ENCODE results near the gene PDE7B.

PDE7B gene

GRCh38 chr6:136036601-136037000, 185.1 kb downstream of the PDE7B start:
- DNase-seq, result no peak

- DNase-seq, result no peak
Measured at GRCh38 chr6:136037242-136037875, 185.9 kb downstream of the PDE7B start.

DNA sequence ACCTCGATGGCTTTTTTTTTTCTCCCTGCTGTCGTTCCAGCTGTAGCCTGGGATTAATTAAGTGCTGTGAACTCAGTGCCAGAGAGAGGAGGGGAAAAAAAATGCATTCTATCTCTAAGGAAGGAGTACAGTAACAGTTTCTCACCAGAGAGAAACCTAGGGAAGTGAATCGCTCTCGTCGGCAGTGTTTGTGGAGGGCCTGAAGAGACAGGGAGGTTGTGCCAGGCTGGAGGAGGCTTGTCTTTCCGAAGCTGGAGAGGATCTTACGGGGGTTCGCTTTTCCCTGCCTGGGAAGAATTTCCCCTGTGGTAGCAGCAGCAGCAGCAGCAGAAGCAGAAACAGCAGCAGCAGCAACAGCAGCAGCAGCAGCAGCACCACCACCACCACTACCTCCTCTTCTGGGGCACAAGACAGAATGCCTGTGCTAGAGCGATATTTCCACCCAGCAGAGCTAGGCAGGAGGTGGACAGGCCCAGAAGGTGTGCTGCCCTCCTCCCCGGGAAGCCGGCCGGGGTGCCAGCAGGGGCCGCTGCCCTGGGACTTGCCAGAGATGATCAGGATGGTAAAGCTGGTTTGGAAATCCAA, 186.5 kb downstream of the PDE7B start:
- DNase-seq, result peak; percentile 27

DNA sequence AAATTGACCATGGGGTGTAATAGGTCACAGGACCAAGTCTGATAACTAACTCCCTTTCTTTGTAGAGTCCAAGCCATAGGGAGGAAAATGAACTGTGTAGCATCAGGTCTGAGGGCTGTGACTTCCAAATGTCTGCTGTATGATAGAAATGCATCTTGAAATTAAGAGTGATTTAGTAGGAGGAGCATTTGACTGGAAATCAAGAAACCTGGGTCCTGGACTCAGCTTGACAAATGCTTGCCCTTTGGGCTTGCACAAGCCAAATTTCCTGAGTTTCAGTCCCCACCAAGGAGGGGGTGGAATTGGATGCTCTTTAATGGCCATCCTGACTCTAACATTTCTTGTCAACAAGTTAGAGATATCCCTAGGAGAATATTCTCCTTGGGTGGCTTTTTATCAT, 187.0 kb downstream of the PDE7B start:
- no peak for DNase-seq

DNA sequence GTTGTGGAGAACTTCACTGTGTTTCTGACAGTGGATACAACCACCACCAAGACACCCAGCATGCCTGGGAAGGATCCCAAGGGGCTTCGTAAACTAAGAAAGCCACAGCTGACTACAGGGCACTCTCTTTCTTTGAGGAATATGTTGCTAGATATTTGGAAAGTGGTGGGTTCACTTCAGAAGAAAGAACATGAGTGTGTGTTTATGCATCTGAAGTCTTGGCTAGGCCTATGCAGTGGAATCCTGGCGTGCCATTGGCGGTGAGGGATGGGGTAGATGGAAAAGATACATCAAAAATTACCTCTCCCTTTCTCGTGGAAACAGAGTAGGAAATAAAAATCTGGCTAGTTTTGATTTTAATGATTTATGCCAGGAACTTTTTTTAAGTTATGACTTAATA, 187.7 kb downstream of the PDE7B start:
- DNase-seq, result no peak

DNA sequence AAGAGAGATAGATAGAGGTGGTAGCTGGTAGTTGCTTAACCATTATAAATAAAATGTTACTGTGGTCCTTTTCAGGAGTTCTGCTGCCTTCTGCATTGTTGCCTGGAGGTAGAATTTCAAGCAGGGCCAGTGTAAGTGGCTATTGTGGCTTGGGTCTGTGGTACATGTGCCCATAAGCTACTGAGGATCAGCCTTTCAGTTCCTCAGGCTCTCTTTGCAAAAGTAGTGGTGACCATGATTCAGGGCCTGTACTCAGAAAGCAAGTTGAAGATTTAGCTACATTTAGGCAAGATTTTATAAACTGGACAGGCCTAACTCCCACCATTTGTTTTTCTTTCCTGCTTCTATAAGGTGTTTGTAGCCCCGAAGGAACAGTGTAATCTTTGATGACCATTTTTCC, 199.0 kb downstream of the PDE7B start:
- no peak for DNase-seq

DNA sequence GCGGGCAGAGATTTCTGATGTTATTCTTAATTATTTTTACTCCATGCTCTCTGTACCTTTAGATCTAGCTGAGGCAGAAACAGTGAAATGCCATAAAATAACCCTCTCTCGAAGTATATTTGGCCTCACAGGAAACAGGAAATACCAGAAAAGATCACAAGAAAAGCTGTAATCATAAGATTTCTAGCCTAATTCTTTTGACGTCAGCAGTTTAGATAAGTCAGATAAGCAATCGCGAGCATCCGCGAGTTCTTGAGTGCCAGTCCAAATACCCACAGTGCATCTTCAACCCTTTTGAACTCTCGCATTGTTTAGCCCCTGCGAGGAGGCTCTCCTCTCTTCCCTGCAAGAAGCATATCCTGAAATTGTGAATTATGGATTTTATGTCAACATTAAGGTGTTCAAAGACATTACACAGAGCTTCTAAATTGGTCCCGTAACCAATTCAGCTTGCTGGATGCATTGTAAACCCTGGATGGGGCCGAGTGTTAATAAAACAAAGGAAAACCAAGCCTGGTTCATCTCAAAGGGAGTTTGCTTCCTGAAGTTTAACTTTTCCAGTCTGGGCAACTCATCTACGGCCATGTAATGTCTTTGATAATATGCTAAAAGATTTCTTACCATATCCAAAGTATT, 199.8 kb downstream of the PDE7B start:
- no peak for DNase-seq

DNA sequence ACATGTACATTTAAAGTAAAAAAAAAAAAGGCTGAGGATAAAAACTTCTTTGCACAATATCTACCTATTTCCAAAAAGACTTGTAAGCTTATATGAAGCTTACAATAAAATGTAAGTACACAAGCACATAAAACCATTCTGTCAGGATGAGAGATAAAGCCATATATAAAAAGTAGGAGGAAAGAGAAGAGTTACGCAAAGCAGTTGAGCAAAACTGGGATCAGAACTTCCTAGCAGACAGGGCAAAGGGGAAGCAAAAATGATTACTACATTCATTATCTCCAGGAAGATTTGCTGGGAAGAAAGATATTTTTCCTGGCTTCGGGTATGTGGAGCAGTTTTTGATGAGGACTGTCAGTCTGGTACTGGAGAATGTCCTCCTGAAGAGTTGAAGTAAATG, 200.5 kb downstream of the PDE7B start:
- no peak for DNase-seq

DNA sequence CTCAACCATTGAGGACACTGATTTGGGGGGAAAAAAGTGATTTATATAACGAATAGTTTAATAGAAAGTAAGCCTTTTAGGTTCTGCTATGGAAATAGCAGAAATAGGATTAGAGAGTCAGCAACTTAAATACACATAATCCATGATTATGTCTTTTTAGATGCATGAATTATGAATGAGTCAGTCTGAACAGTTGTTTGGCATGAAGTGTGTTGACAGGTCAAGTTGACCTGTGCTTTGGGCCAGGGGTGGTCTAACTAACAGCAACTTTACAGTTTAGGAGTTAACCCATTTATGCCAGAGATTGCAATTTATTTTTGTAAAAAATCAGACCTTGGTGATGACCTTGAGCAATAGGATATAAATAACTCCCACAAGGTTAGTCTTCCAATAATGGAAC, 207.4 kb downstream of the PDE7B start:
- DNase-seq, result no peak

DNA sequence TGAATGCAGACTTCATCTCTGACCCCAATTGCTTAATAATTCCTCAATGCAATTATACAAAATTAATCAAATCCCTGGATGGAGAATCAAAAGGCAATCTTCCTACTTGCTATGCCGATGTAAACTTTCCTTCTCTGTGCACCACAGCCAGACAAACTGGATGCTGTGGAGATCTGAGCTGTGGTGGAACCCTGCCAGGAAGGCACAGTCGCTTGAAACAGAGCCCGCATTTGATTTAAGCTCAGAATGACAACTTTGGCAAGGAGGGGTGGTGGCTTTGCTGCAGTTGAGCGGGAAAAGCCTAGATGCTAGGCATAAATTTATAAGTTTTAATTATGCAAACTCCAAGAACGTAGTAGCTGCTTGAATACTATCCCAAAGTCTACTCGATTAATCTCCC, 207.8 kb downstream of the PDE7B start:
- DNase-seq, result no peak

DNA sequence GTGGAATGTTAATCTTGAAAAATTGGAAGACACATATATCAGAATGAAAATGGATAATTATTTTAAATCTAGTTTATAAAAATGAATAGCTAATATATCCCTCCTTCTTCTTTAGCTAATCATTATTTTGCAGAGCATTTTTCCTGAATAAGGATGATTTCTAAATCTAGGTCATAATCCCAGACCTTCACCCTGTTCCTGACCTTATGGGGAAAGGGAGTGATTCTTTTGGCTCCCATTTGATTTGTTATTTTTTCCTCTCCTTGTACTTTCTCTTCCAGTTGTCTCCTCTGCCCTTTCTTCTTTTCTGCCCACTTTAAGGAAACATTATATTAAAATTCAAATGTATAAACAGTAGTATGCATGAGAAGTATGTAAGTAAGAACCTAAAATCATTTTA, 208.6 kb downstream of the PDE7B start:
- no peak for DNase-seq

- no peak for DNase-seq
Measured at GRCh38 chr6:136060759-136061158, 209.3 kb downstream of the PDE7B start.

DNA sequence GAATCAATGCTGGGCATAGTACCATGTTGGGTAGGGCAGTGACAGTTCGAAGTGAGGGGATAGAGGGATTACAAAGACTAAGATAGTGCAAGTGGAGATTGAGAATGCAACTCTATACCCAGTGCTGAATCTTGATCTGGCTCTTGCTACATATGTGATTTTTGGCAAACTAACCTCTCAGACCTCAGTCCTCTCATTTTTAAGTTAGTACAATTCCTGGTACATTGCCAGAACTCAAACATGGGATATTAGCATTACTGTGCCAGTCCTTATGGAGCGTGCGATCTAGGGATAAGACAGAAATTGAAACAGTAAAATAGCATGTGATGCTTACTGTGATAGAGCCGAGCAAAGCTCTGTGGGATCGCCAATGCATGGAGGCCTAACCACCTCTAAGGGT, 210.2 kb downstream of the PDE7B start:
- no peak for DNase-seq

GRCh38 chr6:136063096-136063495, 211.6 kb downstream of the PDE7B start:
- DNase-seq, result no peak

DNA sequence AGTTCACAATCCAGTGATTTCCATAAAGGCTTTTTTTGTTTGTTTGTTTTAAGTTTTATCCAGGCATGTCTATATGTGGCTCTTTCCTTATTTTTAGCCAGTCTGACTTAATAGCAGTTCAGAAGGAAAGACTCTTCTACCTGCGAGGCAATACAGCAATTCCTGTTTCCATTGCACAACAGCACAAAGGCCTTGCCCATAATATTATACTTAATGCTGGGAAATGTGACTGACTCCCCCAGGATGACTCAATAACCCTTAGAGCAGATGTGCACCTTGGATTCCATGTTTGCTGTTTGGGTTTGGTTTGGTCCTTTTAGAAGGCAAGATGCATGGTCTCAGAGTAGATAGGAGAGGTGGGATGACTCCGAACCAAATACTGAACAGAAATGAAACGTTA, 214.5 kb downstream of the PDE7B start:
- DNase-seq, result no peak

DNA sequence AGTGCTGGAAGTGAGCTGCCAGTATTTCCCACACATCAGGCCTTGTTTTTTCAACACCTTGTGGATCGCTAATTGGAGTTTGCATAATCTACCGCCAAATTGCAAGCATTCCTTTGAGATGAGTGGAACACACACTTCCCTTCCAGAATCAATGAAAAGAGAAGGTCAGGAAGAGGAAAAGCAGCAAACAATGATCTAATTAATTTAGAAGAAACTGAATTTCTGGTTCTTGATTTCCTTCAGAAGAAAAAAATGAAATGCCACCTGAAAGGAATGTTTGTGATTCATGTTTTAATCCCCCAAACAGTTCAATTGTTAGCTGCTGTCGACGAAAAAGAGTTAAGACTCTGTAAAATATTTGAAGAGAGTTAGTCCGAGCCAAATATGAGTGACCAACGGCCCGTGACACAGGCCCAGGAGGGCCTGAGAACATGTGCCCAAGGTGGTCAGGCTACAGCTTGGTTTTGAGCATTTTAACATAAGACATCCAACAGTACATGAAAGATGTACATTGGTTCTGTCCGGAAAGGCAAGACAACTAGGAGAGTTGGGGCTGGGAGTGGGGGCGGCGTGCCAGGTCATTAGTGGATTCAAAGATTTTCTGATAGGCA, 216.3 kb downstream of the PDE7B start:
- DNase-seq, result no peak

- no peak for DNase-seq
Measured at GRCh38 chr6:136069119-136069518, 217.6 kb downstream of the PDE7B start.

GRCh38 chr6:136070815-136071214, 219.3 kb downstream of the PDE7B start:
- no peak for DNase-seq

DNA sequence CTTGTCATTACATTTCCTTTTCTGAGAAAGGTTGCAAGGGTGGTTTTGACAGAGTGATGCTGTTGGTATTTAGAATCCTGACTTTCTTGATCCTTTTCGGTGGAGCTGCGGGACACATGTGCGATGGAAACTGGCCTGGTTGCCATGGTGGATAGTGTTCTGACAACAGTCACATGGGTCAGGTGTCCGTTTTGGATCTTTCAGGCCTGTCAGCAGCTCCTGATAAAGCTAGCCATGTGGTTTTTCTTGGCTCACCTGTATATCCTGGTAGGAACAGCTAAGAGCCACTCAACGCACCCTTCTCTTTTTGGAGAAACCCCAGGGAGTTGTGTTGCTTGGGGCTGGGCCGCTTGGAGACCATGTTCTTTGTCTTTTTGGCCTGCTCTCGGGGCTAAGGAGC, 221.2 kb downstream of the PDE7B start:
- DNase-seq, result no peak

DNA sequence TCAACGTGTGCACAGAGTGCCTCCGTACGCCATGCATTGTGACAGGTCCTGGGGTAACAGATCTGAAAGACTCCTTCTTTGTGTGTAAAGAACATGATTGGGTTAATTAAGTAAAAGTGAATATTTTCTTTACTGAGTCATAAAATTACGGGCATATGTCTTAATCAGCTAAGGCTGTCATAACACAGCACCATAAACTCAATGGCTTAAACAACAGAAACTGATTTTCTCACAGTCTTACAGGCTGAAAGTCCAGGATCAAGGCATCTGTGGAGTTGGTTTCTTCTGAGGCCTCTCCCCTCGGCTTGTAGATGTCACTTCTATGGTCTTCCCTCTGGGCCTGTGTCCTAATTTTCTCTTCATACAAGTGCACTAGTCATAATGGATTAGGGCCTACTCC, 221.7 kb downstream of the PDE7B start:
- DNase-seq, result no peak

- no peak for DNase-seq
Measured at GRCh38 chr6:136076496-136076895, 225.0 kb downstream of the PDE7B start.

DNA sequence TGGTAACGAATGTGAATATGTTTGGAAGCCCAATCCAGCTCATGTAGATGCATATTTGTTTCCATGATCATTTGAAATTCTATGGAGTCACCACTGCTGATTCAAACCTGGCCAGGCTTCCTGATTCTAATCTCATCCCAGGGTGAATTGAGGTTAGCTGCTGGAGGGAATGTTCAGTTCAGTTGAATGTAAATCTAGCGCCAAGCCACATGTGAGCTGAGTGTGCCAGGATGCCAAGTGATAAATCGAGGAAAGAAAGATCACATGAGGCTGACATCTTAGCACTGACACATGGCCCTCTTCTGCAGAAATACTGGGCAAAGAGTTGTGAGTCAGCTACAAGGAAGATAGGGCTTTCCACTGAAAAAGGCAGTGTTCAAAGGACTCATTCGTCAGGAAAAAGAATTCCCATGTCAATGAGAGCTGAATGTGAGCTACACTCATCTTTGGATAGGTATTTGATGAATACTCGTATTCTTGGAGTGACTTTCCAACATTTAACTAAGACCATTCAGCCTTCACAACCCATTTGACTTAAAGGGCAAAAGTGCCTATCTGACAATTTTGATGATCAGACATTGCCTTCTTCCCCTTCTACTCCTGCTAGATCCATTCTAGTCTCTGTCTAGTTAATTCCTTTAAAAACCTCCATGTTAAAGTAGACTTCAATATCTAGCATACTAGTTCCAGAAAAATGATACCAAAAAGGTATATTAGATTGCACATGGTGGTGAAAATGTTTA, 226.5 kb downstream of the PDE7B start:
- no peak for DNase-seq

- DNase-seq, result no peak
Measured at GRCh38 chr6:136079701-136080565, 228.4 kb downstream of the PDE7B start.

Data from NCI-H1694 treated with DMSO at 0.1 percent for 48 hours (cell line).